ENCODE measurements around the gene PEX14.

The PEX14 gene

DNA sequence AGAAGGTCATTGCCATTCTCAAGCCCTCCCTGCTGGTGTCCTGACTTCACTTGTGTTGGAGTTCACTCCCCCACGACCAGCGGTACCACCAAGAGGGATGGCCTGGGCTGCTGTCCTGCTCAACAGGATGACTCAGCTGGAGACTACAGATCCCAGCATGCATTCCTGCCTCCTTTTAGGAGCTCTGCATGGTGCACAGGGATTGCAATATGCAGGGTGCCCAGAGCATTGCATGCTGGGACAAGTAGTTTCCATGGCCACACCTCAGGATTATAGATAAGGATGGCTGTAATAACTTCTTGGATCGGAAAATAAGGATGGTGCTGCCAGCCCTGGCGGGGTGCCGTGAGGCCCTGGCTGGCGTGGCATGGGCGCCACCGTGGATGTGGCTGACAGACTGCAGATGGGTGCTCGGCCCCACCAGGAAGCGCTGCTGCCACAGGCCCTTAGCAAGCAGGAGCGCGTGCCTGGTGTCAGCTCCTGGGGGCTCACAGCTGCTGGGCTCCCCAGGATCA, 171.7 kb downstream of the PEX14 start:
- DNase-seq, result peak in 5 of 51 donors; percentile 14 to 37 (median 20)

DNA sequence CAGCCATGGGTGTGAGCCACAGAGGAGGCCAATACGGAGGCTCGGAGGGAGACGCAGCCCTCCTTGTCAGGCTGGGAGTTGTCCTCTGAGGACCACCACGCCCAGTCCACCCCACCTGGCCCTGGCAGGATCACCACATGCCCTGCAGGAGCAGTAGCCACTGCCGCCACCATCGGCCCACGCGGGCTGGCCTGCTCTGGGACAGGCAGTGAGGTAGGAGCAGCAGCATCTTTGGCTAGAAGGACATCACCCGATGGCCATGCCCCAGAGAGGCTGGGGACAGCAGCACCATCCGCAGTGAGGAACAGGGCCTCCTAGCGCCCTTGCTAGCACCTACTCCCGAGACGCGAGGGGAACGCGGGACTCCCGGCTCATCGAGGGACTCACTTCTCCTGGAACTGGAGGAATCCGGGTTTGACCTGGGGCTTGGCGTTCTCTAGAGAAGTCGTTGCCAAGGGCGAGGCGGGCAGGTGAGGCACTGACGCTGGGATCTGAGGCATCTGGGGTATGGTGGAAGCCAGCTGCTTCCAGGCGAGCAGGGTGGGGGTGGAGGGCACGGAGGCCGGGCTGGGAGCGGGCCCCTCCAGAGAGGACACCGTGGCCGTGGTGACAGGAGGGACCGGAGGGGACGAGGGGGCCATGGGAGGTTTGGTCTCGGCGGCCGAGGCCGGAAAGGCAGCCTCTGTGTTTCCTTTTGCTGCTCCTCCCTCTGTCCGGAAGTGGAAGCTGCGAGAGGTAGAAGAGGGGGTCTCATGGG, 172.8 kb downstream of the PEX14 start:
- no peak for DNase-seq

DNA sequence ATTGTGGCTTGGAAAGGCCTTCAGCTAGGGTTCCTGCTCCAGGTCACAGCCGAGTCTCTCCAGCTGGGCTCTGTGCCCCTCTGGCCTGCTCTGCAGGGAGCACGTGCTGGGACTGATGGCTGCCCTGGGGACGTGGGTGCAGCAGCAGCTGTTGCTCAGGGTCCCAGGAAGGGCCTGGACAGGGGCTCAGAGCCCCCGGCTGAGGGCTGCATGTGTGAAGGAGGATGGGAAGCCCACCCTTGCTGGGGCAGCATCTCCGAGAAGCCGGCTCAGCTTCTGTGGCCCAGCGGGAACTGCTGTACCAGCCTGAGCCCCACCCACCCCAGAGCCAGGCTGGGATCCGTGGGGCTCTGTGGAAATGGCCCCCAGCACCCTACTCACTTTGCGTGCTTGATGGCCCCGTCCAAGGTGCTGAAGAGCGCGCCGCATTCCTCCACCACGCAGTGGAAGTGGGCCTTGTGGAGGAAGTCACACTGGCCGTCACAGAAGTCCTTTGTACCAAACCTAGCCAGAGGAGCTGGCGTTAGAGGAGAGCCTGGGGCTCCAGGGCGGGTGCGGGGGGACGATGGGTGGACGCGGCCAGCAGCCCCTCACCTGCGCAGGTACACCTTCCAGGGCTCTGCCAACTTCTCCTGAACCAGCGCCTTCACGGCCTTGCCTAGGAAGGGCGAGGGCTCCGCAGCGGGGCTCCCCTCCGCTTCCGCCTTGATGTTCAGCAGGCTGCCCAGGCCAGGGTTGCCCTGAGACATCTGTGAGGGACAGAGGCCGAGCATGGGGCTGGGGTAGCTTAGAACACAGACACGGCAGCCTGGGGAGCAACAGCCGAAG, 174.2 kb downstream of the PEX14 start:
- no peak for DNase-seq

DNA sequence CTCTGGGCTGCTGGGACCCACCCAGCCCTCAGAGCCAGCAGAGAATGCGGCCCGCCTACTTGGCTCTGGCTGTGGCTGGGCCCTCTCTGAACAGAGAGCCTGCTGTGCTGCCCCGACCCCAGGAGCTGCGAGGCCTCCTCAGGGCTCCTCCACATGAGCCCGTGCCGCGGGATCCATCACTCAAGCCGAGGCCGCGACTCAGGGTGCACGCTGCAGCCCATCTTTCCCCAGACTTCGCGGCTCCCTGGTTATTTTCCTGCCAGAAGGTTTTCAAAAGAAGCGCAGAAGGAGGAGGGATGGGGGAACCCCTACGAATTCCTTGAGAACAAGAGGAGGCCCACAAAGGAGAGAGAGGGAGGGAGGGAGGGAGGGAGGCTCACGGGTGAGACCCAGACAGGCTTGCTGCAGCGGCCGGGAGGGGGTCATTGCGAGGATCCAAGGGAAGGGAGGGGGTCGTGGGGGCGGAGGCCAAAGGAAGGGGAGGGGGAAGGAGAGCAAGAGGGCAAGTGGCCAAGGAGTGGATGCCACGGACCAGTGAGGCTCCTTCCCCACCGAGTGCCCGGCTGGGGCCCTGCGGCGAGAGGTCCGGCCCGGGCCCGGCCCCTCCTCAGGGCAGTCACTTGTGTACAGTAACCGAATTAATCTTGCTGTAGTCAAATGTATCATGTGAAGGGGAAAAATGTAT, 174.9 kb downstream of the PEX14 start:
- no peak for DNase-seq

DNA sequence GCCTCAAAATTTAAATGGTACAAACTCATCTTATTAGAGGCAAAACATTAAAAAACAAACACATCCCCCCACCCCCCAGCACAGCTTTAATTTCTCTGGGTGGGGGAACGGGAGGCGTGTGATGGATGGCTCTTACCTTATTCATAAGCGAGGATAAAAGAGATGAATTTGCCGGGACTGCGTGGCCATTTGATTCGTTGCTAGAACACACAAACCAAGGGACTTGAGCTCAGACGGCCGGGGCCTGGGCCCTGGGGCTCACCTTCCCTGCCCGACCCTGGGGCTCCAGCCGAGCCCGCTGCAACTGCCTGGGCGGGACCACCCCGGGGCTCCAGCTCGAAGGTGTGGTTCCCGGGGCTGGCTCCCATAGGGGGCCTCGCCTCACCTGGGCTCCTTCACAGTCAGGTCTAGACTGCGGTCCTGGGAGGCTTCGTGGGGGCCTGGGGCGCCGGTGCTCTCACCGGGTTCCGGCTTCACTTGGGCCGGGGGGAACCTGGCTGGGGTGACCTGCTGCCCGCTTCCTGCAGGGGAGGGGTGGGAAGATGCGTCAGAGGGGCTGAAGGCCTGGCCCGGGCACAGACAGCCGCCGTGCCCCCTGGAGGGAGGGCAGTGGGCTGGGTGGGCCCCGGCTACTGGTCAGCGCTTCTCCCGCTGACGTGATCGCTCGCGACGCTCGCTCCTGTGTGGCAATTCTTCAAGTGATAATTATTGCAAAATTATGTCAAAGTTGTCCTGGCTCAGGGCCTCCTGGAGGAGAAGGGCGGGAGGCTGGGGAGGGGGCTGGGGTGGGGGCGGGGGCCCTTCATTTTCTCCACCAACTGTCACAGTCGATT, 176.0 kb downstream of the PEX14 start:
- DNase-seq, result no peak

DNA sequence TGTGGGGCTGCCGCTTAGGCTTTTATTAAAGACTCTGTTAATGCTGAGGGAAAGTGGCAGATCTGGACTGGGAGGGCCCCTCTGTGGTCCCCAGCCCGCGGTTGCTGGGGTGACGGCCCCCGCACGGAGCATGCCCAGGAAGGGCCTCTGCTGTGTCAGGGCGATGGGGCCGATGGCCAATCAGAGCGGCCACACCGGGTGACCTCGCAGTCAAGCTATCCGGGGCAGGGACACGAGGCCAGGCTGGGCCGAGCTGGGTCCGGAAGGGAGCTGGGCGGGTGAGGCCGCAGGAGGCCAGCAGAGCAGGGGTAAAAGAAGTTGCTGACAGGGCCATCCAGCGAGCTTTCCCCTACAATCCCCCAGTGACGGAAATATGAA, 176.6 kb downstream of the PEX14 start:
- DNase-seq, result no peak

DNA sequence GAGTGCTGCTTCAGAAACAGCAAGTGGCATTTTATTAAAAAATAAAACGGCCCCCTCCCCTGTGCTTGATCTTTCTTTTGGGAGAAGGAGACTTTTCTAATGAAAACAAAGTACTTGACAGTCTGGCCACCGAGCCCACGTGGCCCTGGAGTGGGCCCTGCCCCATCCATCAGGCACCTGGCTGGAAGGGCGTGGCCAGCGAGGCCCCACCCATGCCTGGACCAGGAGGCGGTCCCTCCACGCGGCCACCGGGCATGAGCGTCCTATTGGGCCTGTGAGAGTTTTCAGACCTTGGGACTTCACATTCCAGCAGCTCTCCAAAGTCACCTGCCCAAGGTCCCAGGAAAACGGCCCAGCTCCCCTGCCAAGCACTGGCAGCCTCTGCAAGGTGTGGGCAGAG, 177.0 kb downstream of the PEX14 start:
- DNase-seq, result no peak

DNA sequence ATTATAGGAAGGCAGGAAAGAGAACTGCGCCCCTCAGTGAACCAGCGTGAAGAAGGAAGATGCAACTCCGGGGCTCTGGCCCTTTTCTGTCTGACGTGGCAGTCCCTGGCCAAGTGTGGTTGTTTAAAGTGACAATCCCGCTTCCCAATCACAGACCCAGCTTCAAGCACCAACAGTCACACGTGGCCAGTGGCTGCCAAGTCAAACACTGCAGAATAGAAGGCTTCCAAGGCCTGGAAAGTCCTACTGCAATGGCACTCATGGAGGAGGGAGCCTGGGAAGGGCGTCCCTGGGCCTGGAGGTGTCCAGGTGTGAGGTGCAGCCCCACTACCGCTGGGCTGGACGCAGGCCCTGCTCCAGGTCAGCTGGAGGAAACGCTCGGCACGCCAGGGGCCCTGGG, 177.9 kb downstream of the PEX14 start:
- DNase-seq, result no peak

DNA sequence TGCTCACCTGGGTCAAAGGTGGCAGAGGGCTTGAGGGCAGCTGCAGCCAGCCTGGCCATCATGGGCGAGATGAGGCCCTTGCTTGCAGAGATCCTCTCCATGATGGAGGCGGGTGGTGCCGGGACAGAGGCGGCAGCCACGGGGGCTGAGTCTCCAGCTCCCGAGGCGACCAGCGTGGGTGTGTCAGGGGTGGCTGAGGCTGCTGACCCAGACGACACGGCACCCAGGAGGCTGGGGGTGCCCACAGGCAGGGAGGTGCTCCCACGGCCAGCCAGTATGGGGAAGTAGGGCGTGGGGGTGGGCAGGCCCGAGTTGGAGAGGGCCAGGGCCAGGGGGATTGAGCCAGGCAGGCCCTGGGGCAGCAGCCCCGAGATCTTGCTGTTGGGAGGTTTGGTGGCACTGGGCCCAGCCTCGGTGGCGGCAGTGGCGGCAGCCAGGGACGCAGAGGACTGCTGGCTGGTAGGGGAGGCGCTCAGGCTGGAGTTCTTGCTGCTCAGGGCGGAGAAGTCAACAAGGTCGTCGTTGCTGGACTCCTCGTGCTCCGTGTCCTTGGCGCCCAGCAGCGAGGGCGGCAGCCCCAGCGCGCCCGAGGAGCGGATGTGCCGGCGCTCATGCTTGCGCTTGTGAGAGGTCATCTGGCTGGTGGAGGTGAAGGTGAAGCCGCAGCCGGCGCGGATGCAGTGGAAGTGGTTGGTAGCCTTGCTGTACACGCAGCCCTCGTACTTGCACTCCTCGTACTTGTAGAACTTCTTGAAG, 178.8 kb downstream of the PEX14 start:
- DNase-seq, result no peak

DNA sequence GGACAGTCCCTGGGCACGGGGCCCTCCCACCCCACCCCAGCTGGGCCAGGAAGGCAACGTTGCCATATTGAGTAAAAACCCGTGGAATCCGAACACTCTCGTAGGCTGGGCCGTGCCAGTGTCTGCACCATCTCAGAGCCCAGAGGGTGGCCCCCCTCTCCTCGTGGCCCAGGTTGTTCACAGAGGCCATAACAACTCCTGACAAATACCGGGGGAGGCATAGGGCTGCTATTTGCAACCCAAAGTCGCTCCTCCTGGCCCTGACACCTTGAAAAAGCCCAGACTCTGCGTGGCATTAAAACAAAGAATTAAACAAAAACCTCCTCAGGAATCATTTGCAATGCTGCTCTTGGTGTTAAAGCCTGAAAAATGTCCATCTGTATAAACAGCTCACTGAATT, 180.3 kb downstream of the PEX14 start:
- DNase-seq, result no peak

DNA sequence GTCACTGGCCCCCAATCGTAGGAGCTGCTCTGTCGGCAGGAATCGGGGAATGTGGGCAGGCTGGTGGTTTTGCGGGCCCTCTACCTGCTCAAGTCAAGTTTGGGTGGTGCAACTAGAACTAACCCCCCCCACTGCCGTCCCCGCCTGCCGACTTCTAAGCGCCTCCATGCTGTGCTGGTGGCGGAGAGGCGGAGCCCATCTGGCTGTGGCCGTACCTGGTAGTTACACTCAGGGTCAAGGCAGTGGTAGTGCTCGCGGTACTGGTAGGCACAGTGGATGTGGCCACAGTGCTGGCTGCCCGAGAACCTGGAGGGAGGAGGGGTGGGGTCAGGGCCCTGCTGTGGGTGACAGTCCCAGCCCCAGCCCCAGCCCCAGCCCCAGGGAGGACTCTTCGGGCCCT, 181.7 kb downstream of the PEX14 start:
- DNase-seq, result no peak

DNA sequence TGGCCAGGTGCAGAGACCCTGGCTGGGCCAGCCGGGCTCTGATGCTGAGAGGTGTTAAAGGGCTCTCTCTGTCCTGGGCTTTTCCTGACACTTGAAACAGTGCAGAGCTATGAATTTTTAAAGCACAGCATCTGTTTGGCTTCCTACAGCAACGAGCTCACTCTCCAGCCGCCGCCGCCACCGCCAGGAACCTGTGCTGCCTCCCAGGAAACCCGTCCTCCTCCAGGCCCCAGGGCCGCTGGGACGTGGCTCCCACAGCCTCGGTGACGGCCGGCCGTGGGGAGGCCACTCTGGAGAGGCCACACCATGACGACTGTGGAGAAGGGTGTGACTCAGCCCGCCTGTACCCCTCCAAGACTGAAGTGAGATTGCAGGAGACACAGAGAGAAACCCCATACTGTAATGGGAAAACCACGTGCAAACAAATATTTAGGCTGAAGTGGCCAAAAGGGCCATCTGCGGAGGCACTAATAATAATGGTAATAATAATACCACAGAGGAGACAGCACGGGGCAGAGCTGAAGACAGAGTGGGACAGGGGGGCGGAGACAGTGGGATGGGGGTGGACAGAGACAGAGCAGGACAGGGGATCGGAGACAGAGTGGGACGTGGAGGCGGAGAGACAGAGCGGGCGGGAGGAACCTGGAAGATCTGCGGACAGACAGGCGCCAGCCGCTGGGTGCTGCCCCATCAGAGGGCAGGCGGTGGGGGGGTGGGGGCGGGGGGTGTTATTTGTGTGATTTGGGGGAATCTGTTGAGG, 182.5 kb downstream of the PEX14 start:
- no peak for DNase-seq

DNA sequence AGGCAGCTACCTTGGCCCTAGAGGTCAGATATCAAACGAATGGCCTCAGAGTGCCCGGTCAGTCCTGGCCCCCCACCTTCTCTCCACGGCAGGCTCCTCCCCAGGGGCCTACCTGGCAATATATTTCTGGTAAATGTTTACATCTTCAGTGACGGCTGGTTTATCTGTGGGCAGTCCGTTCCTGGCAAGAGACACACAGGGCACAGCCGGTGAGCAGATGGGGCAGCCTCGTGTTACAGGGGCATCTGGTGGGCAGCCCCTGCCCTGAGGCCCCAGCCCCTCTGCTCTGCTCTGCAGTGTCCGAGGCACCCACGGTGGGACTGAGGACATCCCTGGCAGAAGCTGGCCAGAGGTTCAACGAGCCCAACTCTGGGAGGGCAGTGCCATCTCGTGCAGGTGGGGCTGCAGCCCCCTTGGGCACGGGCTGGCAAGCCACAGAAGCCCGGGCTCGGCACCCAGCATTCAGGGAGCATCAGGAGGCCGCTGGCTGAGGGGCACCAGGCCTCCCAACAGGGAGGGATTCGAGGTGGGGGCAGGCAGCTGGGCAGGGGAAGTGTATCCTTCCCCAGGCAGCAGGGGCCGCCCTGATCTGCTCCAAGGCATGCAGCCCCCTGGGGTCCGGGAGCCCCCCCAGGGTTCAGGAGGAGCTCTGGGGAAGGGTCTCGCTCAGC, 183.8 kb downstream of the PEX14 start:
- no peak for DNase-seq

DNA sequence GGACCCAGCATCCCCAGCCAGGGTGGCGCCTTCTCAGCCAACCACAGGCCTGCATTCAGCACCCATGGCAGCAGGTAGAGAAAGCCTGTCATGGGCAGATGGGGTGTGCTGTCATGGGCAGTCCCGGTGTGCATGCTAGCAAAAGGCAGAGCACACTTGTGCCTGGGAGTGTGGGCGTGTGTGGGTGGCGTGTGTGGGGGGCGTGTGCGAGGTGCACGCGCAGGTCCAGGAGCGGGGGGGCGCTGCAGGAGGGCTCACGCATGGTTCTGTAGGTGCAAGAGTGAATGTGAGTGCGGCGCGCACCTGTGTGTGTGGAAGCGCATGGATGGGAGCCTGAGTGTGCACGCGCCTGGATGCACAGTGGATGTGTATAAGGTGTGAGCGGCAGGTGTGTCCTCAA, 184.5 kb downstream of the PEX14 start:
- DNase-seq, result no peak

DNA sequence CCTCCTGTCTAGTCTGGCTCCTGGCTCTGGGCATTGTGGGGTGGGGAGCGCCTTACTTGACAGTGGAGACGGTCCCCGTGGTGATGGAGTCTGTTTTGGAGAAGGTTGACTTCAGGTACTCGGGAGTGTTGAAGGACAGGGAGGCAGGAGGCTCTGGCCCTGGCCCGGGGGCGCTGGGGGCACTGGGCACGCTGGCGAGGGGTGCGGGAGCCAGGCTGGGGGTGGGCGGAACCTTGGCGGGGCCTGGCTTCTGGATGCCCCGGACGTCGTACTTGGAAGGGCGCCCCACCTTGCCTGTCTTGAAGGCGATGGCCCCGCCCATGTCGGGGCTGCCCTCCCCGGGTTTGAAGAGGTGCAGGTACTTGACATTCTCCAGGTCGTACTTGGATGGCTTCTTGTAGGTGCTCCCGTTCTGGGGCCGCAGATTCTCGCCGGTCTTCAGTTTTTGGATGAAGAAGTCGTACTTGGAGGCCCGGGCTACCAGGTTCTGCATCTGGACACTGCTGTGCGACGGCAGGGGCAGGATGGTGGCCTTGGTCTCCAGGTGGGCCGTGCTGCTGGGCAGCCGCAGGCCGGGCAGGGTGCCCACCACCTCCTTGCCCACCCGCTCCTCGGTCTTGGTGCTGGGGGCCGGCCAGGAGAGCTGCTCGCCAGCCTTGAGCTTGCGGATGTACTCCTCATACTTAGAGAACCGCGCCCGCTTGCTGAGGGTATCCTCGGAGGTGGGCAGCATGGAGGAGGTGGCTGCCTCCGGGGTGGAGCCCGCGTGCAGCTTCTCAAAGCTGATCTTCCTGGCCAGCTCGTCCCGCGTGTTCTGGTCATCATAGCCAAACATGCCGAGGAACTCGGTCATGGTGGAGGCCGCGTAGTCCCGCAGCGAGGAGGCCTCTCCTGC, 185.1 kb downstream of the PEX14 start:
- DNase-seq, result no peak

DNA sequence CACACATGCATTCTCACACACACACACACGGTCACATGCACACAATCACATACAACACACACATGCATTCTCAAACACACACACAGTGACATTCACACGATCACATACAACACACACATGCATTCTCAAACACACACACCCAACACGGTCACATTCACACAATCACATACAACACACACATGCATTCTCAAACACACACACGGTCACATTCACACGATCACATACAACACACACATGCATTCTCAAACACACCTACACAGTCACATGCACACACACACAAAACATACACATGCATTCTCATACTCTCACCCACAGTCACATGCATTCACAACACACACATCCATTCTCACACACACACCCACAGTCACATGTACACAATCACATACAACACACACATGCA, 186.7 kb downstream of the PEX14 start:
- DNase-seq, result no peak

DNA sequence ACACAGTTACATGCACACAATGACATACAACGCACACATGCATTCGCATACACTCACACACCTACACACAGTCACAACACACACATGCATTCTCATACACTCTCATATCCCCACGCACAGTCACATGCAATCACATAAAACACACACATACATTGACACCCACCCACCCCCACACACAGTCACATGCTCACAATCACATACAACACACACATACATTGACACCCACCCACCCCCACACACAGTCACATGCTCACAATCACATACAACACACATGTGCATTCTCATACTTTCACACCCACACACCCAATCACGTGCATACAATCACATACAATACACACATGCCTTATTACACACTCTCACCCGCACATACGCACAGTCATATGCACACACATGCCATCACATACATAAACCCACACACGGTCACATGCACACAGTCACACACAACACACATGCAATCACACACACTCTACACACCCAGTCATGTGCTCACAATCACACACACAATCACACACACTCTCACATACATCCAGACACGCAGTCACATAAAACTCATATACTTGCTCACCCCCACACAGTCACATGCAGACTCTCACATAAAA, 187.4 kb downstream of the PEX14 start:
- DNase-seq, result no peak

All from hypothalamus (tissue), 51 donors.